ENCODE results near the gene NTN5. TPM values are rescaled to one million over a fixed set of nuclear protein-coding genes. Genes with fewer than 3 reads are reported as not detected.

NTN5 gene
- total RNA-seq, 4 donors from 2014 or later, result 0.47 to 1.9 (median 0.58) TPM; not detected in 1

DNA sequence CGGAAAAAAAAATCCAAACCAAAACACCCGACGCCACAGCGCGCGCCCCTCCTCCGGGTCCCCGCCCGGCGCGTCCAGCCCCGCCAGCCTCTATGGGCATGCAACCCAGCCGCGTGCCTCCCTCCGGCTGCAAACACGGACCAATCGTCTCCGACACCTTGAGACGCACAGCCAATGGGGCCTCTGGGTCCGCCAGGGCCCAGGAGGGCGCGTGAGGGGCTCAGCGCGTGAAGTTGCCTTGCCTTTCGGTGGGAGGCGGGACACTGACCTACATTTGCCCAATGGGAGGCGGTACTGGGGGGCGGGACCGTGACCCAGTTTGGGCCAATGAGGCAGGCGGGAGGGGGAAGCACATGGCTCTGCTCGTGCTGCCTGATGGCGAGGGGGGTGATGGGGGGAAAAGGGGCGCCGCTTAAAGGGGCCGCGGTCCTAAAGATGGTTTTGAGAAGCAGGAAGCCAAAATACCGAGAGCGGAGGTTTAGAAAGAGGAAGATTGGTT lies 35.3 kb downstream of the NTN5 start:
- no peak for TF ChIP-seq POLR2A (IDR thresholded peaks at IDR 0.05)
- TF ChIP-seq, protein P1, sequence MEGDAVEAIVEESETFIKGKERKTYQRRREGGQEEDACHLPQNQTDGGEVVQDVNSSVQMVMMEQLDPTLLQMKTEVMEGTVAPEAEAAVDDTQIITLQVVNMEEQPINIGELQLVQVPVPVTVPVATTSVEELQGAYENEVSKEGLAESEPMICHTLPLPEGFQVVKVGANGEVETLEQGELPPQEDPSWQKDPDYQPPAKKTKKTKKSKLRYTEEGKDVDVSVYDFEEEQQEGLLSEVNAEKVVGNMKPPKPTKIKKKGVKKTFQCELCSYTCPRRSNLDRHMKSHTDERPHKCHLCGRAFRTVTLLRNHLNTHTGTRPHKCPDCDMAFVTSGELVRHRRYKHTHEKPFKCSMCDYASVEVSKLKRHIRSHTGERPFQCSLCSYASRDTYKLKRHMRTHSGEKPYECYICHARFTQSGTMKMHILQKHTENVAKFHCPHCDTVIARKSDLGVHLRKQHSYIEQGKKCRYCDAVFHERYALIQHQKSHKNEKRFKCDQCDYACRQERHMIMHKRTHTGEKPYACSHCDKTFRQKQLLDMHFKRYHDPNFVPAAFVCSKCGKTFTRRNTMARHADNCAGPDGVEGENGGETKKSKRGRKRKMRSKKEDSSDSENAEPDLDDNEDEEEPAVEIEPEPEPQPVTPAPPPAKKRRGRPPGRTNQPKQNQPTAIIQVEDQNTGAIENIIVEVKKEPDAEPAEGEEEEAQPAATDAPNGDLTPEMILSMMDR (IDR thresholded peaks at IDR 0.05), result no peak
- WGBS, 2 donors, result 1% methylated on average over 16 to 34 of the region's 38 CpGs
- intact Hi-C loops (cut with DNase I; ENCODE audit: low total_unique reads), result no loop called here
- peak; percentile 99 to 100 for DNase-seq (ENCODE audit: low spot score in 2 of 2)
- H3K4me3 ChIP-seq (ENCODE audit: low read depth, poor library complexity, severe bottlenecking), result peak overlapping the region; percentile 59

DNA sequence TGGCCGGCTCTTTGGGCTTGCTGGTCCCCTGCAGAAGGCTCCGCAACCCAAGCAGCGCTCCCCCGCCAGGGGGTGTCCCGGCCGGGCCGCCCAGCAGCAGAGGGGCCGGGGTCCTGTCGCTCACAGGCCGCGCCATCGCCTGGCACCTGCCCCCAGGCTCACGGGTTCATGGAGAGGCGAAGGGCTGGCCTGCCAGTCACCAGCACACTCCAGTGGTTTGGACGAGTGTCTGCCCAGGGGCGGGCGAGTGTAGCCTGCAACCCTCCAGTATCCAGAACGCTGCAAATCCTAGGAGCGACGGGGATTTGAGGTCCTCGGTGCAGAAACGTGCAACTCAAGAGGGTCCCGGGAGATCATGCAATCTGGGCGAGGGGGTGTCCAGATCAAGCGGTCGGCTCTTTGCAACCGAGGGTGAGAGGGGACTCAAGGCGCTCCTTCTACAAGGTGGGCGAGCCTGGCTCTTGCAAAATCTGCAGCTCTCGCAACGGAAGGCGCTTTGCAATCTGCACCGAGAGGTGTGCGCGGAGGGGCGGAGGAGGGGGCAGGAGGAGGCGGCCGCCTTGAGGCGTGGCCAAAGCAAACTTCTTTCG lies 35.9 kb downstream of the NTN5 start, which contains the start of gene DBP:
Gene DBP (minus strand): TSS at position 521 of the 590 bp plus-strand sequence. CDS start 385 bp downstream, at position 136.
- TF ChIP-seq, protein P1 (IDR thresholded peaks at IDR 0.05), result no peak
- TF ChIP-seq POLR2A (IDR thresholded peaks at IDR 0.05), result no peak
- intact Hi-C loops (cut with DNase I; ENCODE audit: low total_unique reads), result no loop called here

DNA sequence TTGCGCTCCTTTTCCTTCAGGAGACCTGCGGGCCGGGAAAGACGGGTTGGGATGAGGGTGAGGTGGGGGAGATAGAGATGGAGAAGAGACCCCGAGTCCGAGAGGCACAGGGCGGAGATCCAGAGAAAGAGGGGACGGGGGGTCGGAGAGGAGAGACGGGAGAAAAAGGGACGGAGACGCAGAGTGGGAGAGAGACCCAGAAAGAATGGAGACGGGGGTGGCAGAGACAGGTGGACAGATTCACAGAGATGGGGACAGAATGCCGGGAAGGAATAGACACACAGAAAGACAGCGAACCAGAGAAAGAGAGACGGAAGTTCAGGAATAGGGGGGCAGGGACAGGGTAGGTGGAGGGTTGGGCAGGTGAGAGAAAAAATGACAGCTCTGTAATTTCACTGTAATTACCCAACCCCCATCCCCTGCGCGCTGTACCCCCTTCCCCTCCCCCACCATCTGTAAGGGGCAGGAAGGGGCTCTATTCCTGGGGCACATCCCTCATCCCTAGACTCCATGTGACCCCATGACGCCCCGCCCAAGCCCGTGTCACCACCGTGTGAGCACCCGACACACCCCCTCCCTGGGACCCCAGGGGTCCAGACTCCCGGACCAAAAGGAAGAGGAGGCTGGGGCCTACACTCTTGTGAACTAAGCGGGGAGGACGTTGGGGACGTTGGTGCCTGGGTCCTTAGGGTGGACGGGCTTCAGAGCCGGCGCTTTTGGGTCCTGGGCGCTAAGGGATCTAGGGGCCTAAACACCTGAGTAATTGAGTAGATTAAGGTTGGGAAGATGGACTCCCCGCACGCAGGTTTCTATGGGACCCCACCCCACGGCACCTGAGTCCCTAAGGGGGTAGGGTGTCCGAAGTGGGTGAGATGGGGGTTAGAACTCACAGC lies 36.6 kb downstream of the NTN5 start:
- WGBS, 2 donors, result 0% methylated on average over 35 of the region's 35 CpGs
- peak overlapping the region; percentile 59 for H3K4me3 ChIP-seq (ENCODE audit: low read depth, poor library complexity, severe bottlenecking)
- TF ChIP-seq, protein P1 (IDR thresholded peaks at IDR 0.05), result no peak
- no peak for TF ChIP-seq POLR2A (IDR thresholded peaks at IDR 0.05)
- peak in 1 of 2 donors; percentile 94 for DNase-seq (ENCODE audit: low spot score in 2 of 2)
- intact Hi-C loops (cut with DNase I; ENCODE audit: low total_unique reads), result no loop called here

More for the DNA sequence above, 35.9 kb downstream of the NTN5 start, which contains the start of gene DBP:
- DNase-seq (ENCODE audit: low spot score in 2 of 2), result peak in 1 of 2 donors; percentile 94
- H3K4me3 ChIP-seq (ENCODE audit: low read depth, poor library complexity, severe bottlenecking), result peak within 1 kb of the TSS; percentile 59
- 0% methylated on average over 20 to 27 of the region's 40 CpGs for WGBS, 2 donors

DNA sequence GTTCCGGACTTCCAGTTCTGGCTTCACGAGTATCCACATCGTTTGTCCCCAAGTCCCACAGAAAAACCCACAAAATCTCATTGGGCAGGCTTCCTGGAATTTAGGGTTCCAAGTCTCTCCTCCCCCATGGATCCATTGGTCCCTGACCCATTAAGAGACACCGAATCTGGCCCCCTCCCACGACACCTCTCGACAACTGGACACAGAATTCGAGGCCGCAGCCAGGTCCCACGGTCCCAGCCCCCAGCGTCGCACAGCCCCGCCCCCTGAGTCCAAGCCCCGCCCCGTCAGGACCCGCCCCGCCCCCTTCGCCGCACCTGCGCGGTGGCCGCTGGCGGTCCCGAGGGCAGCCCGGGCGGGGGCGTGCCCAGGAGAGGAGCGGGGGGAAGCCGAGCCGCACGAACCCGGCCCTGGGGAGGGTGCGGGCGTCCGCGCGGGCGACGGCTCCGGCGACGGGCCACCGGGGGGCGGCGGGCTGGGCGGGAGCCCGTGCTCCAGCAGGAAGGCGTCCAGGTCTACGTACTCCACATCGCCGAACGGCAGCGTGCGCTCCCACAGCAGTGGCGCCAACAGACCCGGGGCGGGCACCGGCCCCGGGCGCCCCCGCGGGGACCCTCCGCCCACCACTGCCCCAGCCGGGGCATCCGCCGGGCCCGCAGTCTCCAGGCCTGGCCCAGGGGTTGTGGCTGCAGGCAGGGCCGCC lies 37.4 kb downstream of the NTN5 start:
- TF ChIP-seq, protein P1 (IDR thresholded peaks at IDR 0.05), result no peak
- no peak for TF ChIP-seq POLR2A (IDR thresholded peaks at IDR 0.05)
- DNase-seq (ENCODE audit: low spot score in 2 of 2), result peak in 1 of 2 donors; percentile 94
- WGBS, 2 donors, result 0 to 1% methylated on average over 26 to 39 of the region's 67 CpGs
- H3K4me3 ChIP-seq (ENCODE audit: low read depth, poor library complexity, severe bottlenecking), result peak overlapping the region; percentile 59
- intact Hi-C loops (cut with DNase I; ENCODE audit: low total_unique reads), result no loop called here

DNA sequence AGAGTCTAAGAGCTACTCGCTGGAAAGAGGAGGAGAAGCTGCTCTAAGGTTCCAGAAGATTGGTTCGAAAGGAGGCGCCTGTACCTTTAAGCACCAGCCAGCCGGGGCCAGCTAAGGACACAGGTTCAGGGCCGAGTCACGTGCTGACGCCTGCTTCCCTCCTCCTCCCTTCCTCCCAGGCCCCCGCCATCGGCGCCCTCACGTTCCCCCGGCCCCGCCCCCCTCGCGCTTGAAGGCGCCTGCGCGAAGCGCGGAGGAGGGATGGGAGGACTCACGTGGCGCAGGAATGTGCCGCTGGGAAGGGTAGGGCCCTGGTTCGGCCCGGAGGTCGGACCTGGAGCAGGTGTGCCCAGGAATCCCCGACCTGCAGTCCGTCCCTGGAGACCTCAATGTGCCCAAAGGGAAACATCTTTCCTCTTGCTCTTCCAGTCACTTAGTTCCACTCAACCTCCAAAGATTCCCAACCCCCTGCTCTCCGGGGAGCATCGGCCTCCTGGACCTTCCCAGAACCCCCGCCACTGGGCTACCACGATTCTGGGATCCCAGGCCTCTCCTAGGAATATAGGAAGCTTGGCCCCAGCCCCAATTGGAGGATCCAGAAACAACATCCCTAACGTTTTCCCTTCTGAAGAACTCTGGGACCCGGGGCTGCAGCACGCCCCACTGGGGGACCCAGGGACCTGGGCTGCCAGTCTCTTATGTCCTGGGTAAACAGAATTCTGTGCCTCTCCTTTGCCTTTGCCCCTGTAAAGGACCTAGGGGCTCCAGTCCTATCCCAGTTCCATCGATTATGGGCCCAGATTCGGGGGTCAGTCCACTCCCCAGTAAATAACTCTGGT lies 38.2 kb downstream of the NTN5 start:
- 3 to 4% methylated on average over 36 to 37 of the region's 37 CpGs for WGBS, 2 donors
- intact Hi-C loops (cut with DNase I; ENCODE audit: low total_unique reads), result no loop called here
- TF ChIP-seq POLR2A (IDR thresholded peaks at IDR 0.05), result no peak
- TF ChIP-seq, protein P1 (IDR thresholded peaks at IDR 0.05), result no peak
- peak; percentile 96 to 99 for DNase-seq (ENCODE audit: low spot score in 2 of 2)
- H3K4me3 ChIP-seq (ENCODE audit: low read depth, poor library complexity, severe bottlenecking), result no peak overlapping the region

All from lower leg skin (tissue), 4 donors.